HG03571 (cell line): ENCODE results near the gene ACAA2.
"Not testable (repeated sequence)": the region's sequence is repeated elsewhere in the genome, so short reads cannot be mapped to it uniquely, and the experiment has no call there.

ENCODE experiments used
- ATAC-seq: cut with Tn5 transposase; IDR thresholded peaks from one replicate; pipeline ENCODE4 v1.9.1; 2021; ENCODE audit not compliant: unreplicated experiment

ACAA2 gene

DNA sequence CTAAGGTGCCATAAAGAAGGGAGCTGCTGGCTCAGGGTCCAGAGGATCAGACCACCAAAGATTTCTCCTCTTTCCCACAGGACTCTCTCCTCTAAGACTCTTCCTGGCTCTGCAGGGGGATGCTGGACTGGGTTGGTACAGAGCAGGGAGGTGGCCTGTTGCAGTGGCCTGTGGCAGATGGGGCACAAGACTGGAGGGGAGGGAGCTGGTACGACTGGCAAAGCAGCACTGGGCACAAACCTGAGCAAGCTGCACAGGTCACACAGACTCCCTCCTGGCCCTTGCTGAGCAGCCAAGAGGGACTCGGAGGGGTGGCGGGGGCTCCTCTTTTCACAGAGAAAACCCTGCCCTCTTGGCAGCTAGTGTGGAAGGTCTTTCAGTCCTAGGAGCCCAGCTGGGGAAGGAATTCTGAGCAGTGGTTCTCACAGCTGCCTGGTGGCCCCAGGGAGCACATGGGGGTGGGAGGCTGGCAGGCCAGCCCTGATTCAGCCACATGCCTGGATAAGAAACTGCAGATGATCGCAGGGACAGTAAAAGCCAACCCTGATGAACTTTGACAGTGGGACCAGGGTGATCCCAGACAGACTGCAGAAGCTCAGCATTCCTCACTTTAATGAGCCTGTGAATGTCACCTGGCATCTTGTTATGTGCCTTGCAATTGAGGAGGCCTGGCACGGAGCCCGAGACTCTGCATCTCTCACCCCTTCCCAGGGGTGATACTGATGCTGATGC is 32.5 kb upstream of the ACAA2 start:
- no peak for ATAC-seq

DNA sequence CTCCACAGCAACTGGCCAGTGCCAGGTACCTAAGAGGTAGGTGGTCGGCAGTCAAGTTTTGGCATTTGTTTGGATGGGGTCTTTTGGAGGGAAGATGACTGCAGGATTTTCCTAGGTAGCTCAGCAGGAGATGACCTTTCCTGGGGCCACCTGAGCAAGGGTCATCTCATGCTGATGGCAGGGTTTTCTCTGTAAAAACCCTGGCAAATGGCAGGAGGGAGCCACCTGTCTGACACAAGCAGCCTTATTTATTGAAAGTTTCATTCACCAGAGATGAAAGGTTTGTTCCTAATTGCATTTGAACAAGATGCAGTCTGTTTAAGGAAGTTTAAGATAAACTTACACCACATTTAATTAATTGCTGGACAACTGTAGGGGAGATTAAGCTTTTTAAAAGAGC is 31.6 kb upstream of the ACAA2 start:
- no peak for ATAC-seq

DNA sequence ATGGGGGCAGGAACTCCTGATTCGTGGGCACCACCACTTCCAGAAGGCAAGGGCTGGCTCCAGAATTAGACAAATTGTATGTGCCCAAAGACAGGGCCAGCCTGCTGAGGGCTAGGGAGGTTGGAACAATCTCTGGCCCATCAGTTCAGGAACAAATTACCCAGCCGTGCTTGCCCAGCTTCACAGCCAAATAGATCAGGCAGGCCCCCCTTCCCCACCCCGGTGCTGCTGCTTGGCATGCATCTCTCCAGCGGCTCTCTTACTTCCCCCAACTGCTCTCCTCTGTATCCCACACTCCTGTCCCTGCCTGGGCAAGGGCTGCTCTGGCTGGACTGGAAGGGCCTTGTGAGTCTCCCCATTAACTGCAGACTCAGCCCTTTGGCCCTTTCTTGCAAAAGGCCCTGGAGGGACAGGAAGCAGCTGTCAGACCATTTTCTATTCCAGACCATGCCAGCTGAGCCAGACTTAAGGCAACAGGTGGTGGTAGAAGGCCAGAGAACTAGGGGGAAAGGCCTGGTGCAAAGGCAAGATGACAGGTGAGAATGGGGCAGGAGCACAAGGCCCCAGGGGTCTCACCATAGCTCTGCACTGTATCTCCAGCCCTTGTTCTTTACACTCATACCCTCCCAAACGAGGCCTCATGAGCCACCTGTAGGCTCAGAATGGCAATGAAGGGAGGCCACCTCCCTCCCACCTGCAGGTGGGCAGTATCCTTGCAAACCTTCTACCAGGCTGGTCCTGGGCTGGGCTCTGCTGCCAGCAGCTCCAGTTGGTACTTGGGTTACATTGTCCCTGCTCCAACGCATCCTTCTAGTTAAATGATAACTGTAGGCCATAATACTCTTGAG is 30.7 kb upstream of the ACAA2 start:
- ATAC-seq = no peak

DNA sequence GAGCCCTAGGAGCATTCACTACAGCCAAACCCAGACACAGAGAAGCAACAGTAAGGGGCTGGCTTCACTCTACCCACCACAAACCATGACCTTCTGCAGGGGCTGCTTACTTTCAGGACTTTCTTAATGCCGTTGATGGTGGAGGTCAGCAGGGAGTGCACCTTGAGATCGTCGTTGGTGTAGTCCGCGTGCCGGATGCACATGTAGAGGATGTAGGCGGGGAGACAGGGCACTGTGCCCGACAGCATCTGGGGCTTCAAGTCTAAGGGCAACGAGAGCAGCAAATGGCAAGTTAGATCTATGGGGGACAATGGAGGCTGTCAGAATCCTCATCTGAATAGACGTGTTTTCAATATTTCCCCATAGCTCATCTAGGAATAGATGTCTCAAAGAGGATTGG is 29.8 kb upstream of the ACAA2 start:
- ATAC-seq = no peak

DNA sequence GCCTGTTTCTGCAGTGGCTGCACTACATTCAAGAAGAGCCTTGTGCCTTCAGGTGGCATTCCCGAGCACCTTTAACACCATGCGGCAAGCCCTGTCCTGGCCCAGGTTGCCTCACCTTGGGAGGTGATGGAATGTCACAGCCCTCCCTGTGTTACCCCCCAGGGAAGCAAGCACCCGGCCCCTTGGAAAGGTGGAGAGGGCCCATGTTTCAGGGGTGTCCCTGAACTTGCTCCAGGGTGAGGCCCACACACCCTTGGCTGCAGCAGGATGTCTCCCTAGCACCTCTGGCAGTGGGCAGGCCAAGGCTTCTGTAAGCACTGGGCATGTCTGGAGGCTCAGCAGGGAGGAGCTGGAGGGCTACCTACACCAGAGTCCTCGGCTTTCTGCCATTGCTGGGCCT is 29.3 kb upstream of the ACAA2 start:
- ATAC-seq = no peak

DNA sequence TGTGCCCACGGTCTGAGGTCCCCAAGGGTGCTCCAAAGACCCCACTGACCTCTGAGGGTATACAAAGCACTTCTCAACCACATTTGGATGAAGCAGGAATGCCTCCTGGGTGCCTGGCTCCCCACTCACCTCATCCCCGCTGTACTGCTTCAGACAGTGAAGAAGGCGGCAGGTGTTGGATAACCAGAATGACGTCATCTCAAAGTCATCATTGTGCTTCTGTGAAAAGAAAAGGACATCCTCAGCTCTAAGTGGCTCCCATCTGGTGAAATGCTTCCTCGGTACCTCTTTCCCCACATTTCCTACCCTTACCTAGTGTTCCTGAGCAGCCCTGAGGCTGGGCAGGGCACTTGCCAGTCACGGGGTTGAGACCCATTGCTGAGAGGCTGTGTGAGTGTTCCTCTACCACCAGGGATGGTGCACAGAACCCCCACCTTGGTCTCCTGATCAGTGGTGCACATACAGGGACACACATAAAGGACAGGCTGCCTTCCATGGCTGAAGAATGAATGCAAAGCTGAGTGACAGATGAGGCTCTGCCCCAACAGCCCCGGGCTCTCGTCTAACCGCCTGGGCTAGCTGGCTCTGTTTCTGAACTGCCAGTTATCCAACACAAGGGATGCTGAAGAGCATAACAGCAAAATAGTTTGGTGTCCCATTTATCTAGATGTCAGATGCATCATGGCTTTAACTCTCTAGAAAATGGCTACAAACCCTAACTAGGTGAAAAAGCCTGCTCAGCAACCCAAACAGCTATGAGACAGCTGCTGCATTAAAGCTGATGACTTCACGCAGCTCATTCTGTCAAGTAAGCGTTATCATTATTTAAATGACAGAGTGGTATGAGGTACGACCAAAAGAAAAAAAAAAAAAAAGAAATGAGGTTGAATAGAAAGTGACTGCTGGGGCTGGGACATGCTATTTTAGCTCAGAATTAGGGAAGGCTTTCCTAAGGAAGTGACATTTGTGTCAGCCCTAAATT is 28.2 kb upstream of the ACAA2 start:
- ATAC-seq = no peak

DNA sequence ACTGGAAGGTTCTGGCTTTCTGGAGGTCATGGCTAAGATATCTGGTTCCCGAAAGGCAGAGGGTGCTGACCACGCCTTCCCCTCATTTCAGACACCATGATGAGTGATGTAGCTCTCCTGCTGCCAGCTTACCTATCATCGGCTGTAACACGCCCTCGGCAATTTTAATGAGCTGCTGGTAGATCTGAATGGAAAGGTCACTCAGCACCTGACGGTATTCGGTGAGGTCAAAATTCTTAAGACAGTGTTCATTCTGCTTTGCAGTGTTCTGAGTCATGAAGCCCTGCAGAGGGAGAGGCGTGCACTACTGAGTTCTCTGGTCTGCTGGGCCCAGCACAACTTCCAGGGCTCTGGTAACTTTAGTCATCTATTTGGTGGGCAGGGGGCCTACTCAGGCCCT is 25.7 kb upstream of the ACAA2 start:
- ATAC-seq = no peak

DNA sequence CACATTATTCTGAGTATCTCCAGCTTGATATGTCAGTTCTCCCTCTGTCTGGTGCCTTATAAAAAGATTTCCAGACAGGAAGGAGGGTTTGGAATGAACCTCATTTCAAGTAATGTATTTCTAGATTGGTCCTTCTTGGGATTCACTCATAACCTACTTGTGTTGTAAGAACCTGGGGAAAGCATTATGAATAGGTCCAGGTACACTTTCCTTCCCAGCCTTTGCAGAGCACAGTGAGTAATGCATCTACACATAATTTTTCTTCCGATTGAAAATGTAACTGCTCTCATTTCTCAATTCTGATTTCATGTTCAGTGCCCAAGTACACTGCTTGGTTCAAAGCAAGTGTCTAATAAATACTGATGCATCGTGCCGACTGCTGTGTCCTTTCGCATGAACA is 25.0 kb upstream of the ACAA2 start:
- ATAC-seq = no peak

DNA sequence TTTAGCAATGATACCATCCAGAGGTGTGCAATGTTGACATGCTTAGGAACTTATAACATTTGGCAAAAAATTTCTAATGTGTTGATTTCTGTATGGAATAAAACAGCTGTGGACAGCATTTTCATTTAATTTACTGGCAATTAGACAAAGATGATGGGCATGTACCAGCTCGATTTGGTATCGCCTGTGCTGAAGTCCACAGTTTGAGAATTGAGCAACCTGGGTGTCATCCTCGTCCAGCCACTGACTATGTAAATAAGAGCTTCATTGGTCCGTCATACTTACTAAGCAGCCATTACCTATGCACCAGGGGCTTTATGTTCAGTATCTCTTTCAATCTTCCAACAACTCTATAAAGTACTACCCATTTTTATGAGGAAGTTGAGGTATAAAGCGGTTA is 24.6 kb upstream of the ACAA2 start:
- no peak for ATAC-seq

DNA sequence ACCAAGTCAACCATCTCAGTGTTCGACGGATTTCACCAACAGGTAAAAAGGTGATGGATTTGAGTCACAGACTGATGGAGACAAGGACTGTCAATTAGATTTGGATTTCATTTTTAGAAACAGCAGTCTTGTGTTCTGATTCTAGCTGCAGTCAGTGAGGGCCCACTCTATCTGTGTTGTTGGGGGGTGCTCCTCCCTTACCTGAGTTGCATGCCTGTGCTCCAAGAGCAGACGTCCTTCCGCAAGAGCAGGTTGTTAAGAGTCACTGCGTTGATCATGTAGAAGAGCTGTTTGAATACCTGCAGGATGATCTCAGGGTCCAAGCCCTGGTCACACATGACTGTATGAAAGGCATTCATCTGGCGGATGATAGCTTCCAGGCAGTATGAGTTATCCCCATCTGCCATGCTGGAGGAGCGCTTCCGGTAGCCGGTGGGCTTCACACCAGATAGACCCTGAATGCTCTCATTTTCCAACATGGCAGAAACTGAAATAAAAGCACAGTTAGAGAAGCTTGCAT is 24.0 kb upstream of the ACAA2 start:
- not testable (repeated sequence) for ATAC-seq

DNA sequence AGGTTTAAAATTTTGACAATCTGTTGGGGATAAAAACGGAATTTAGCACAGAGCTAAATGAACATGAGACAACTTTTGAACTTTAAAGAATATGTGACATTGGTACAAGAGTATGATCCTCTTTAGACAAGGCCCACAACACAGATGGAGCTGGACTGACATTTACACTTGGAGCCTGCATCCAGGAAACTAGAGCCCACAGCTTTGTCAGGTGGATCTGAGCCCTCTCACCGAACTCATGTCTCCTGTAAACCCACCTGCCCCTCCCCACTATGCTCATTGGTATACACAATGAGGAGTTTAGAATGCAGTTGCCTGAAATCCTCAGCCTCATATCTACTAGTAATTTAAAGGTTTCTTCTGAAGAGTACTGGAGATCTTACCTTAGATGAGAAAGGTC is 22.1 kb upstream of the ACAA2 start:
- ATAC-seq = no peak

DNA sequence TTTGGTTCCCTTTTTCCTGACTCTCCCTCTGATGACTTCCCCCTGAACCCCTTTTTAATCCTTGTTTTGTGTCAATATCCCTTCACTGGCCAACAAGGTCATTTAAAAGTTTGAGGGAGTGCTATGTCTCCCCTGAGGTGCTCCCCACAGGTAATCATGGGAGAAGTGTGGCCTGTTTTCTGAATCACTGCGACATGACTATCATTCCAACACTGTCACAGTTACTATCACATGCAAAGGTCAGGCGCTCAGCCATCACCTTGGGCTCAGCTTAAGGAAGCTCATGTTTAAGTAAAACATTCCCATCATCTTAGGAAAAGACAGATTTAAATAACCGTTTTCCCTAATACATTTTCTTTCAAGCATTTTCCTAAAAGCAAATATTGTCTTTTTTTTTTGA is 20.9 kb upstream of the ACAA2 start:
- no peak for ATAC-seq

DNA sequence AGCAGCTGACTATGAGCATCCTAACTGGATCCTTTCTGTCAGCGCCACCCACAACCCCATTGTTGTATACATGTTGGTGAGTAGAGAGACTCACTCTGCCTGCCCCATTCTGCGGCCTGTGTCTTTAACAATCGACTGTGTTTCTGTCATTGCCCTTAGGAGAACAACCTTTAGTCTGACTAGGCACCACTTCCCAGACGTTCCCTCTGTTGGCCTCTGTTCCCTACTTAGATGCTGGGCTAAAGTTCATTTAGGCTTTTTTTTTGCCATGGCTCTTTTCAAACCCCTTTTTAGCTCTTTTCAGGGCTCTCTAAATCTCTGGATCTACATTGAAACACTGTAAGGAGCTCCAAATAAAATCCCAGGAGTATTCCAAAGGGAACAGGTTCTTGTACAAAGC is 20.5 kb upstream of the ACAA2 start:
- ATAC-seq = no peak

DNA sequence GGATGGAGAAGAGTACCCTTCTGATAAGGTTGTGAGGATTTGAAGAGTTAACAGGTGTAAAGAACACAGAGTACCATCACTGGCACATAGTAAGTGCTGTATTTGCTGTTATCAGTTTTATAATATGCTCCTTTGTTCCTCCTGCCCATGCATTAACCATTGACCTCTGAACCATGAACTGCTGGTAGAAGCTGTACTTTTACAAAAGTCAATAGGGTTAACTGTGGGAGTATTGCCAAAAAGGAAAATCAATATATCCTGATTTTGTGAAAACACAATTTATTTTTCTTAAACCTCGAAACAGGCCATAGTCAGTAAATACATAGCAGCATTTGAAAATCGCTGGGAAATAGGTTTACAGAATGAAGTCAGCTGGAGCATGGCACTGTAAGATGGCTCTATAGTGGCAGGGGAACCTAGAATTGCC is 18.9 kb upstream of the ACAA2 start:
- ATAC-seq = no peak

DNA sequence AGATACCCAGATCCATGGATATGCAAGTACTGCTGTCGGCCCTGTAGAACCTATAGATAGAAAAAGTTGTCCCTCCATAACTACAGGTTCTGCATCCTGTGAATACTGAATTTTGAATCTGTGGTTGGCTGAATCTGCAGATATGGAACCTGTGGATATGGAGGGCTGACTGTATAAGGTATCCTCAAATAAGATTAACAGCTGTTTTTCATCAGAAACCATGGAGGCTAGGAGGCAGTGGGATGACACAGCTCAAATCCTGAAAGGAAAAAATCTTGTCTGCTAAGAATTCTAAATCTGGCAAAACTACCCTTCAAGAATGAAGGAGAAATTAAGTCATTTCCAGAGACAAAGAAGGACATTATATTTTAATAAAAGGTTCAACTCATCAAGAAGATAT is 14.7 kb upstream of the ACAA2 start:
- no peak for ATAC-seq

DNA sequence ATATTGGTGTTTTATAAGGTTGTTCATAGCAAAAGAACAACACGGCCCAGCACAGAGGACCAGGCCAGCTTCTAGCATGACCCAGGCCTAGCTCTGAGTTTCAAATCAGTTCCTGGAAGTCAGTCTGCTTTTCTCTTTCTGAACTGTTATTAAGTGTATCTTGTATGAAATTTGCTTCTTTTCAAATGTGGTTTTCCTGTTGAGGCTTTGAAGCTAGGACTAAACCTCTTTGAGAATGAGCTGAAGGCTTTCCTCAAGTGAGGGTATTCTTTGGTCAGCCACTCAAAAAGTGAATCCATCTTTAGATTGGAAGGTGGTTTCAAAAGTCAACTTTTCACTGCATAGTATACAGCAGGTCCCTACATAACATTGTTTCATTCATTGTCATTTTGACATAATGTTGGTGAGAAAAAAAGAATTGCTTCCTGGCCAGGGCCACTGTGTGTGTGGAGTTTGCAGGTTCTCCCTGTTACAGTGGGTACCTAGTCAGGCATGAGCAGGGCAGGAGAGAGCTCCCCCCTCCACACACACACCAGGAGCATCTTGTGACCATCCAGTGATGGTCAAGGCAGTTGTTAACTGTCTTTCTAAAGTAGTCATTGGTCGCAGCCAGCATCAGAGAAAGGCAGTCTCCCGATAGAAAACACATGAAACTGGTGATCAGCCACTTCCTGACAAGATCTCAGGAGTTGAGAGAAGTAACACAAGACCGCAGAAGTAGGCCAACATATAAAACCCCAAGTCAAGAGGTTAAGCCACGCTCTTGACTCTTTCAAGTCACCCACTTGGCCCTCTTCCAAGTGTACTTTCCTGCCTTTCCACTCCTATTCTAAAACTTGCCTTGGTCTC is 6.7 kb upstream of the ACAA2 start:
- ATAC-seq = peak; percentile 77

DNA sequence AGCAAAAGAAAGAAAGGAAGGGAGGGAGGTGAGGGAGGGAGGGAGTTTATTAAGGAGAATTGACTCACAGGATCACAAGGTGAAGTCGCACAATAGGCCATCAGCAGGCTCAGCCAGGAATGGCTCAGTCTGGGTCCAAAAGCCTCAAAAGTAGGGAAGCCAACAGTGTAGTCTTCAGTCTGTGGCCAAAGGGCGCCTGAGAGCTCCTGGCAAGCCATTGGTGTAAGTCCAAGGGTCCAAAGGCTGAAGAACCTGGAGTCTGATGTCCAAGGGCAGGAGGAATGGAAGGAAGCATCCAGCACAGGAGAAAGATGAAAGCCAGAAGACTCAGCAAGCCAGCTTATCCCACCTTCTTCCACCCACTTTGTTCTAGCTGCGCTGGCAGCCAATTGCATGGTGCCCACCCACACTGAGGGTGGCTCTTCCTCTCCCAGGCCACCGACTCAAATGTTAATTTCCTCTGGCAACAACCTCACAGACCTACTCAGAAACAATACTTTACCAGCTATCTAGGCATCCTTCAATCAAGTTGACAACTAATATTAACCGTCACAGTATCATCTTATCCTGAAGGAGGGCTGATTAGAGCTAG is 5.8 kb upstream of the ACAA2 start:
- ATAC-seq = no peak

DNA sequence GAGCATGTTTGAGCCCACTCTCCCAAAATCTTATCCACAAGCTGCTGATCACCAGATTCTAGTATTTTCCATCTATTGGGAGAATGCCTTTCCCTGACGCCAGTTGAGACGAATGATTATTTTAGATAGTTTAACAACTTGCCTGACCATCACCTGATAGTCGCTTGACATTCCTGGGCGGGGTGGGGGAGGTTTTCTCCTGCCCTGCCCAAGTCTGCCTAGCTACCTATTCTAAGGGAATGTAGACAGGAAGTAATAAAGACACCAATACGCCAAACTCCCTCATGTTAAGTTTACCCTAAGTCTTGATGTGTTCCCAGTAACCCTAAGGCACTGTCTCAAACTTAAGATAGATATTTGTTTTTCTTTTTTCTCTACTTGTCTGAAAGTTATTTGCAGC is 4.6 kb upstream of the ACAA2 start:
- no peak for ATAC-seq

DNA sequence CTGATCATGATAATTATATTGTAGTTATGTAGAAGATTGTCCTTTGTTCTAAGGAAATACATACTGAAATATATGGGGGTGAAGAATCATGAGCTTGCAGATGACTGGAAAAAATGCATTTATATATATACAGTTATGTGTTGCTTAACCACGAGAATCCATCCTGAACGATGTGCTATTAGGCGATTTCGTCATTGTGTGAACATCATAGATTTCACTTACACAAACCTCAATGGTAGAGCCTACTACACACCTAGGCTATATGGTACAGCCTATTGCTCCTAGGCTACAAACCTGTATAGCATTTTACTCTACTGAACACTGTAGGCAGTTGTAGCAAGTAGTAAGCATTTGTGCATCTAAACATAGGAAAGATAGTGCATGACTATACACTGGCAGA is 2.6 kb upstream of the ACAA2 start:
- no peak for ATAC-seq

DNA sequence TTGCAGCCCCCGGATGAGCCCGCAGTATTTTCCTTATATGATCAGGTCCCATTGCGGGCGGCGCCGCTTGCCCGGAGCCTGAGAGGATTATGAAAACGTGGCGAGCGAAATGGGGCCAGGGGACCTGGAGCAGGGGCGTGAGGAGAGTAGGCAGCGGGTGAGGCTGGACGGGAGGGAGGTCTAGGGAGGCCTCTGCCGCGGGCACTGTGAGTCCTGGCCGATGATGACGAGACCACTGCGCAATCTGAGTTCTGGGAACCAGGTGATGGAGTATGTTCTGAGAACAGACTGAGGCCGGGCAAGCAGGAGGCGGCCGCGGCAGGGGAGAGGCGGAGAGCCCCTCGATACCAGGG is 790 bp upstream of the ACAA2 start:
- peak; percentile 12 for ATAC-seq
